NK-92 (cell line): ENCODE results near the gene GUCY2C.

Source experiments
- DNase-seq: peaks from one replicate; lab custom pipeline; 2025; ENCODE audit not compliant: unreplicated experiment; lab: John Stamatoyannopoulos, UW

The GUCY2C gene

DNA sequence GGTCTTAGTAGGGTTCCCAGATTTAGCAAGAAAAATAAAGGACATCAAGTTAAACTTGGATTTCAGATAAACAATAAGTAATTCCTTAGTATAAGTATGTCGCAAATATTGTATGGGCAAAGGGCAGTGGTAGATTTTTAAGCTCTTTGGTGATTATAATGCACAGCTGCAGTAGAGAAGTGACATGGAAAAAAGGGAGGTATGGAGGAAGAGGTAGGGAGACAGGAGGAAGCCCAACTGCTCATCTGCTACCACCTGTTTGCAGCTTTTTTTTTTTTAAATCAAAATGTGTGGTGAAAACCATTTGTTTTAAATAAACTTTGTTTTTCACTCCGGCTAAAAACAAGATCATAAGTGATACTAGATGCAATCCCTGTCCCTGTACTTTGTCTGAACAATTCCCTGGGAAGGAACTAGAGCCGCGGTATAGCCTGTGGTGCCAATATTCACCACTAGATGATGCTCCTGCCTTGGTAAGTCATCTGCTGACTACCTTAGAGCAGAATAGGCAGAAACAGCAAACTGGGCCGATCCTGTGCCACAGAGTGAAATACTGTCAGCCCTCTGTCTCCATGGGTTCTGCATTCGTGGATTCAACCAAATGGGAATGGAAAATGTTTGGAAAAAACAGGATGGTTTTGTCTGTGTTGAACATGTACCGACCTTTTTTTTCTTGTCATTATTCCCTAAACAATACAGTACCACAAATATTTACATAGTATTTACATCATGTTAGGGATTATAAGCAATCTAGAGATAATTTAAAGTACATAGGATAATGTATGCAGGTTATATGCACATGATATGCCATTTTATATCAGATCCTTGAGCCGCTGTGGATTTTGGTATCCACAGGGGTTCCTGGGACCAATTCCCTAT, 66.3 kb downstream of the GUCY2C start:
- peak; percentile 3 for DNase-seq

DNA sequence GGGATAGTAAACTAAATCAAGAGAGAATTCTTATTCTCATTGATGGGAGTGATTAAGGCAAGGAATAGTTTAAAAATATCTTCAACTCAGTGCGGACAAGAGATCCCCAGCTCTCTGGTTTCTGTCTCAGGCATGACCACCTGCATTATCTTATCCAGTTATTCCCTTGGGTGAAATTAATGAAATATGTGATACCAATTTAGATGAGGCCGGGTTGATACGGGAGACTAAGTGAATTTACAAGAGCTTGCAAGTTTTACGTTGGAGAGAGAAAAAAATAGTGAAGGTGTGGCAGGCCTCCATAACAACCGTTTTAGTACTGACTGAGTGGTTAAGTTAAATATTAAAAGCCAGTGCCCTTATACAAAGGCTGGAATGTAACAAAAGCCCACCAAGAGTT, 67.6 kb downstream of the GUCY2C start:
- DNase-seq: no peak

GRCh38 chr12:14621826-14622225, 74.6 kb downstream of the GUCY2C start:
- no peak for DNase-seq

DNA sequence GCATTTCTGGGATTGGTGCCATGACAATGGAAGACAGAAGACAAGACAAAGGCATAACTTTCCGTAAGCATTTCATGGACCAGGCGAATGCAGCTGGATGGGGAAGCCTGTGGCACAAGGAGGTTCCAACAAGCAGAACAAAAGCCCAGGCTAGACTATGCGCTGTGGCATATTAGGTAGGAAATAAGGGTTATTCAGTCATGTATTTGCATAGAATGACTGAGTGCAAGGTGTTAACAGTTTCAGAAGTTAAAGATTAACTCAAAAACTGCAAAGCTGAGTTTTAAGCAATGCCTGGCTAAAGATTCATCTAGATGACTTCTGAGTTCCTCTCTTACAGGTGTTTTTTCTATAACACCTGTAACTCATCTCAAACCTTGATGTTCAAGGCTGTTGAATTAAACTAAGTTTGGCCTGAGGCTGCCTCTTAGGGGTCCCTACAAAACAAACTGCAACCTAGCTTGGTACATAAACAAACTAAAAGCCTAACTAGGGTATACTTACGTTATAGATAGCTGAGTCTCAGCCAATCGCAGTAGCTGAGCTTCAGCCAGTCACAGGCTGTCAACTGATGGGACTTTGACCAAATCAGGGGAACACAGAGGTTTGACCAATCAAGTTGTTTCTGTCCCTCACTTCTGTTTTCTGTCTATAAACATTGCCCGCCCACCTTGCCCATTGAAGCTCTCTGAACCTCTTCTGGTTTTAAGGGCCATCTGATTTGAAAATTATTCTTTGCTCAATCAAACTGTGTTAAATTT, 76.5 kb downstream of the GUCY2C start:
- no peak for DNase-seq

DNA sequence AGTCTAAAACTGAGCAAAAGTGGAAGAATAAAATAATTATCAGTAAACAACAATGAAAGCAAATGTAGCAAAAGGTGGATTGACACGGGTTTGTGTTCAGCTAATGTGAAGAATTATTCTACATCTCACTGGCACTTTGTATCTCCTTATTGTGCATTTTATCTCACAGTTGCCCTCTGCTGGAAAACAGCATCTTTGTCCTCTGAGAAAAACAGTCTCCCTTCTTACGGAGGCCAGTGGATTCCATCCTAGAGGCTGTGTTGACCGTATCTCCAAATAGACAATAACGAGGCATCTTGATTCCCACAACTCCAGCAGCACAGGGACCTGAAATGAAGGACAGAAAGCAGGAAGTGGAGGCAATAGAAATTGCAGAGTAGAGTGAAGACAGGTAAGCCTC, 77.4 kb downstream of the GUCY2C start:
- DNase-seq: no peak

- DNase-seq: no peak
These were observed 81.7 kb downstream of the GUCY2C start for GRCh38 chr12:14614704-14615121.

- no peak for DNase-seq
These were observed 82.7 kb downstream of the GUCY2C start for GRCh38 chr12:14613718-14614117.

DNA sequence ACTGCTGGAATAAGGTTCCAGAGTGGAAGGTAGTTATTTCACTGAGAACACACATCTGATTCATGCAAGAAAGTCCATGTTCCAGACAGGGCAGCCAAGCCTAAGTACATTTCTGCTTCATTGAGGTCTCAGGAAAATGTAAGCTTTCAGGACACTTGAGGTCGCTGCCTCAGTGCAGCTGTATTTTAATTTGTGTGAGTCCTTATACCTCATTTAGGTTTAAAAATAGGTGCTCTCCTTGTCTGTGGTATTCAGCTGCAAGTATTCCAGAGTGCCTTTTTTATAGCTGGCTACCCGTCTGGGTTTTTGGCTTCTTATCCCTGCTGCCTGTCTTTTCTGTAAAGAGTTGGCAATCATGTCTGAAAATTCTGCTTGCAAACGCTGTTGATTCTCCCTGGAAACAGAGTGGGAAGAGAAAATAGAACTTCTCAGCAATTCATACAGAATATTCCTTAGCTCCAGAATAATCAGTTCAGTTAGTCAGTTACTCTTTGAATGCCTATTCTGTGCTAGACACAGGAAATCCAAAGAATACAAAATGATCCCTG, 83.4 kb downstream of the GUCY2C start:
- DNase-seq: no peak

GRCh38 chr12:14612250-14612649, 84.1 kb downstream of the GUCY2C start:
- no peak for DNase-seq

DNA sequence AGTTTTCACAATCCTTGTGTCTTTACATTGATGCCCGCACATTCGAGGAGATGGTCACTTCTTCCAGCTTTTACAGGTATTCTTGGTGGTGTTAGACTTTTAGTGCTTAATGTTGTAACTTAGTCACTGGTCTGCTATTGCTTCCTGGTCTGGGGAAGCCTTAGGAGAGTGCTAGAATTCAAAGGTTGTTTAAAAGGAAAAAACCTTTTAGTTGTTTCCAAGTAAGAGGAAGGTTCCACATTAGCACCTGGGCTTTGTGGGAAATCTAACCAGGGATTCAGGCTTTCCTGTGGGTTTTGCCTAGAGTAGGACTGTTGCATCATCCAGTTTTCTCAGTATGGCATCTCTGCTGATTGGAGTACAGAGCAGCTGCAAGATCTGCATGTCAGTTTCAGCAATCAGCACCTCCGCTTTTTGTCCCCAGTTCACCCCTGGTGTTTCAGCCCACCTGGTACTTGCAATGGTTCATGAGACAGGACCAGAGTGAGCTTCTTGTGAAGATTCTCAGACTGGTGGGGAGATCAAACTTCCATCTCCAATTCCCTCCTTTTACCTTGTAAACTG, 84.7 kb downstream of the GUCY2C start:
- no peak for DNase-seq

GRCh38 chr12:14607568-14607967, 88.8 kb downstream of the GUCY2C start:
- no peak for DNase-seq

DNA sequence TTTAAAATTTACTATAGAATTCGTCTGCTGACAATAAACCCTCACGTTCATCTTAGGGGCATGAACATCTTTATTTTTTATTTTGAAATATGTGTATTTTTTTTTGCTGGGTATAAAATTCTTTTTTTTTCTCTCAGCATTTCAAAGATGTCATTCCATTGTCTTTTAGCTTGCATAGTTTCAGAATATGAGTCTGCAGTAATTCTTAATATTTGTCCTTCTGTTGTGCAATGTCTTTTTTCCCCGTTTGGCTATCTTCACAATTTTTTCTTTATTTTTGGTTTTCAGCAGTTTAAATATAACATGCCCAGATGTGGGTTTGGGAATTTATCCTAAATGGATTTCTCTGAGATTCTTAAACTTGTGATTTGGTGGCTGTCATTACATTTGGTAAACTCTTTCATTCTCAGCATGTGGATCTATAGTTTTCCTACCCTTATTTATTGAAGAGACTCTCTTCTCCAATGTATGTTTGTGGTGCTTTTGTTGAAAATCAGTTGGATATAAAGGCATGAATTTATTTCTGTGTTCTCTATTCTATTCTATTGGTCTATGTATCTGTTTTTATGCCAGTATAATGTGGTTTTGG, 90.9 kb downstream of the GUCY2C start:
- DNase-seq: no peak

GRCh38 chr12:14601692-14602478, 94.5 kb downstream of the GUCY2C start:
- no peak for DNase-seq

- no peak for DNase-seq
These were observed 98.9 kb downstream of the GUCY2C start for GRCh38 chr12:14597480-14597879.

GRCh38 chr12:14591719-14592118, 104.7 kb downstream of the GUCY2C start:
- DNase-seq: no peak

GRCh38 chr12:14589169-14590004, 107.0 kb downstream of the GUCY2C start:
- no peak for DNase-seq

DNA sequence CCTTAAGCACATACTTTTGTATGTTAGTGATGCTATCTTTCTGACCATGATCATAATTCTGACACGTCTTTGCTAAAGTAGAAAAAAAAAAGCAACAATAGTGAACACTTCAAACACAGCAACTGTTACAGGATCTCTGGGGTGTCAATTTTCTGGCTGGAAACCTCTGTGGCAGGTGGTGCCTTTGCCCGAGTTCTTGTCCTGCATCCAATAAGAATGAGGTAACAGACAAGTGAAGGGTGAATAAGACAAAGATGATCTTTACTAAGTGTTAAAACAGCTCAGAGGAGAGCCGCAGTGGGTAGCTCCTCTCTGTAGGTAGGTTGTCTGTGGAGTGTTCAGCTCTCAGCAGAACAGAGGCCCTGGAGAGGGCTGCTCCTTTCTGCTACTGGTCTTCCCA, 107.8 kb downstream of the GUCY2C start:
- DNase-seq: no peak

DNA sequence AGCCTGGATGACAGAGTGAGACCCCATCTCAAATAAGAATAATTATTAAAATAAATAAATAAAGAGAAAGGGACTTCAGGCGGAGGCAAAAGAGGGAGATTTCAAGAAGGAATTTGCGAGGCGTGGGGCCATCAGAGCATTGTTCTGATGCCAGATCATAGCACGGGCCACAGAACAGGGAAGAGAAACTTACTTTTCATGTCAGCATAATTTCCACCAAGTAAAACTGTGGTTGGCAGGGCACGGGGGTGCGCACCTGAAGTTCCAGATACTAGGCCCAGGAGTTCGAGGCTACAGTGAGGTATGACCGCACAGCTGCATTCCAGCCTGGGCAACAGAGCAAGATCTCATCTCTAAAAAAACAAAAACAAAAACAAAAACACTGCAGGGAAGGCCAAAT, 117.8 kb downstream of the GUCY2C start:
- DNase-seq: no peak

GRCh38 chr12:14577344-14577743, 119.1 kb downstream of the GUCY2C start:
- no peak for DNase-seq

- no peak for DNase-seq
These were observed 119.5 kb downstream of the GUCY2C start for GRCh38 chr12:14576896-14577295.
